GM21529 (cell line): ENCODE results near the gene BLNK.
A peak's percentile ranks its signal among the peaks of the same experiment; 100 is the strongest.
"Not testable (repeated sequence)": the region's sequence is repeated elsewhere in the genome, so short reads cannot be mapped to it uniquely, and the experiment has no call there.

Experiments
- ATAC-seq: cut with Tn5 transposase; IDR thresholded peaks from one replicate; pipeline ENCODE4 v1.9.1; 2021; ENCODE audit not compliant: unreplicated experiment

The BLNK gene

GRCh38 chr10:96229568-96230030 is 41.8 kb downstream of the BLNK start:
- ATAC-seq, result no peak

- ATAC-seq, result no peak
Observed at GRCh38 chr10:96228408-96228994, 42.9 kb downstream of the BLNK start.

- ATAC-seq, result no peak
Observed at GRCh38 chr10:96227206-96227605, 44.2 kb downstream of the BLNK start.

DNA sequence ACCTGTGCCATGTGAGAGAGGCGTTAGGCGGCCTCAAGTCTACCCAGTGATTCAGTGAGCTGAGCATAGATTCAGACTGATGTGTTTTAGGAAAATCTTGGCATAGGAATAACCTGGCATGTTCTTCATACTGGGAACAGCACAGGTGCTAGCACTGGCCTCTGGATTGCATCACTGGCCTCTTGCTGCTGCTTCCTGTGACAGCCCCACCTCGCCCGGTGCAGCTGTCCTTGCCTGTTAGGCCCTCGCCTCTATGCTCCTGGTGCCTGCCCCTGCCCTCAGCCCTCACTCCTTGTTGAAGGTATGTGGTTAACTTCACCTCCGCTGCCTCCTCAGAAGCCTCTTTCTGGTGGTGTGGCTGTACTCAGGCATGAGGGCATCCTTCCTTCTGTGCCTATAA is 46.2 kb downstream of the BLNK start:
- no peak for ATAC-seq

DNA sequence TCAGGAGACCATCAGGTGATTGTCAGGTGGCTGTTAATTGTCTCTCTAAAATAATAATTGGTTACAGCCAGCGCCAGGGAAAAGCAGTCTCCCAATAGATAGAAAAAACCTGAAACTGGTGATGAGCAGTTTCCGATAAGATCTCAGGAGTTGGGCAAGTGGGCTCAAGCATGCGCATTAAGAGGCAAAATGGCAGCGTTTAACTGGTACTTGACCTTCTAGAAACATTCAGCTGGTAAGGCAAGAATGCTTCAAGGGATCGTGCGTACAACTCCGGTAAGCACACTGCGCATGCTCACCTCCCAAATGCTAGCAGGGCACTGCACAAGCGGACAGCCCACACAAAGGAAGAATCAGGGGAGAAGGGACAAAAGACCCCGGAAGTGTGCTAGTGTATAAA is 48.5 kb downstream of the BLNK start:
- no peak for ATAC-seq

- ATAC-seq, result no peak
Observed at GRCh38 chr10:96222441-96222840, 48.9 kb downstream of the BLNK start.

GRCh38 chr10:96218826-96219225 is 52.5 kb downstream of the BLNK start:
- ATAC-seq, result no peak

DNA sequence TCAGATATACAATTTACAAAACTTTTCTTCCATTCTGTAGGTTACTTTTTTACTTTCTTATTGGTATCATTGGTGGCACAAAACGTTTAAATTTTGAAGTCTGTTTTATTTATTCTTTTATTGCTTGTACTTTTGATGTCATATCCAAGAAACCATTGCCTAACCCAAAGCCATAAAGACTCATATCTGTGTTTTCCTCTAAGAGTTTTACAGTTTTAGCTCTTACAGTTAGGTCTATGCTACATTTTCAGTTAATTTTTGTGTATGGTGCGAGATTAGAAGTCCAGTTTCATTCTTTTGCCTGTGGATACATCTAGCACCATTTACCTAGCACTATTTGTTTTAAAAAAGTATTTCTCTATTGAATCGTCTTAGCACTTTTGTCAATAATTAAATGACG is 53.7 kb downstream of the BLNK start:
- no peak for ATAC-seq

GRCh38 chr10:96216775-96217174 is 54.6 kb downstream of the BLNK start:
- ATAC-seq, result no peak

DNA sequence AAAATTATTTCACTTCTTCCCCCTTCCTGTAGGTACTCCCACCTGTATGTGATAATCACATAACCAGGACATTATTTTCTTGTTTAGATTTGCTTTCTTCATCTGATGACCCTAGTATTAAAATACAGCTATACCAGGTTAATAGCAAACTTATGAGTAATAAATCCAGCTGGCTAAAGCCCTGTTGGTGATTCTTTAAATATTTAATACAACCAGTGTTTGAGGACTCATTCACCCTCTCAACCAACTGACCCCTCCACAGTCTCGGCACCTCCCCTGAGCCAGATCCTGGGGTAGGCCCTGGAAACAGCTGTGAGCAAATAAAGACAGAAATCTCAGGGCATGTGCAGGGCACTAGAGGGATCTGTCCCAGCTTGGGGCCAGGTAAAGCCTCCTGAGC is 58.5 kb downstream of the BLNK start:
- no peak for ATAC-seq

DNA sequence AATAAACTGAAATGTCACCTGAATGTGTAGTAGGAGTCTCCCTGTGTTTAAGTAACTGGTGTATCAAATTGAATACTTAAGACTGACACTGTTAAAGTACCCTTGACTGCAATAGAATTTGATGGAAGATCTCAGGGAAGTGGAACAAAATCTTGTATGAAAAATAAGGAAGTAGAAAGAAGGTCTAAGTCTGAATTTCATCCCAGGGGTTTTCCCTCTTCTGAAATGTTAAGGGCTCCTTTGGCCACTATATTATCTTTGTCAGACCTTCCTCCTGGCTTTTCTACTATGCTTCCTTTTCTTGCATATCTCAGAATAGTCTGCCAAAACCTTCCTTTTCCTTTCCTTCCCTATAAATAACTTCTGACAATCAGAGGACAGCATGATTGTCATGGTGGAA is 59.6 kb downstream of the BLNK start:
- no peak for ATAC-seq

GRCh38 chr10:96208946-96209345 is 62.4 kb downstream of the BLNK start:
- no peak for ATAC-seq

- ATAC-seq, result peak; percentile 71
Observed at GRCh38 chr10:96208271-96208670, 63.1 kb downstream of the BLNK start.

DNA sequence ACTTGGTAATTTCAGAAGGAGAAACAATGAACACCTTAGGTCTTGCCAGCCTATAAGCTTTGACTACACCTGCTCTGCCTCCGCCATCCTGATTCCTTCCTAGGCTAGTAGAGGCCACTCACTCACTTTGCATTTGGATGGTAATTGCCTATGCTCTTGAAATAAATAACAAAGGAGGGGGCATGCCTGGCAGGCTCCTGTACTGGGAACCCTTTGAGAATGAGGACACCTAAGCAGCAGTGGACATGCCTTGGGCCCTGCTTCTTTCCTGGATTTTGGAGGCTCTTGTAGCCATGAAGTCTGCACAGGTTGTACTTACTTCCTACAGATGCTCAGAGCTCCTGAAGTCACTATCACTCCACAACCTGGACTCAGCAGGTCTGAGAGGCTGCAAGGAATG is 65.8 kb downstream of the BLNK start:
- no peak for ATAC-seq

DNA sequence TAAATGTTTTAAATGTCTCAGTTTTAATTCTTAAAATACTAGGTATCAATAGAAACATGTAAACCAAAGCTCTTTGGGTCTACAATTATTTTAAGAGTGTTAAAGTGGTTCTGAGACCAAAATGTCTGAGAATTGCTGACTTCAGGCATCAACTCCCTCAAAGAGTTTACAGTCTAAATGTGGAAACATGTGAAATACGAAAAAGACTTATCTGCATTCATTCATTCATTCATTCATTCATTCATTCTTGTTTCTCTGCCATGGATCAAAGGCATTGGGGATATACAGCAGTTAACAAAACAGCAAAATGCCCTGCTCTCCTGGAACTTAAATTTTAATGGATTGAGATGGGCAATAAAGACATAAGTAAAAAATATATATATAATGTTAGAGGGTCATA is 69.8 kb downstream of the BLNK start:
- no peak for ATAC-seq

DNA sequence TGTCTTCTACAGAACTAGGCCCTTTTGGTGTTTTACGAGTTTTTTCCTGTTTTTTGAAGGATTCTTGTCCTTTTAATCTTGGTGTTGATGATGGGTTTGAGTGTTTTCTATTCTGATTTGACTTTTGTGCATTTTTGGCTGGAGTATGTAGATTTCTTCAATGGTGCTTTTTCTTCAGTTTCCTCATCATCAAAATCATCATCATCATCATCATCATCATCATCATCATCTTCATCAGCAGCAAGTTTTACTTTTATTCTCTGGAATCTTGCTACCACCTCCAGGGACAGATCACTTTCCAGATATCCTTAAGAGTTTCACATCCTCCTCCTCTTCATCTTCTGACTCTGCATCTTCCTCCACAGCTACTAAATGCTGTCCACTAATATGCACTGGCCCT is 81.9 kb downstream of the BLNK start:
- not testable (repeated sequence) for ATAC-seq

DNA sequence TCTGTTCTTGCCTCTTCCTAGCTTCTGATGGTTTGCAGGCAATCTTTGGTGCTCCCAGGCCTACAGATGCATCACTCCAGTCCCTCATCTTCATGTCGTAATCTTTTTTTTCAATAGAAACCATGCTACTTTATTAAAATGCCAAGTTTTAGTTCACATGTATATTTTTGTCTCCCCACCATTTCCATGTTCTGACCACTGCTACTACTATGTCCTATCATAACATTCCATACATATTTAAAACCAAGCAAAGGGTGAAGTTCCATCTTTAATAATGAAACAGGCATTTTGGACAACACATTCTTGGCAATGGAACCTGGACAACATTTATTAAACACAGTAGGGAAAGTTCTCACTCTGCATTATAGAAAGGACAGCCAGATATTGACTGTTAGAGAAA is 82.5 kb downstream of the BLNK start:
- no peak for ATAC-seq

- no peak for ATAC-seq
Observed at GRCh38 chr10:96188421-96188820, 82.9 kb downstream of the BLNK start.

DNA sequence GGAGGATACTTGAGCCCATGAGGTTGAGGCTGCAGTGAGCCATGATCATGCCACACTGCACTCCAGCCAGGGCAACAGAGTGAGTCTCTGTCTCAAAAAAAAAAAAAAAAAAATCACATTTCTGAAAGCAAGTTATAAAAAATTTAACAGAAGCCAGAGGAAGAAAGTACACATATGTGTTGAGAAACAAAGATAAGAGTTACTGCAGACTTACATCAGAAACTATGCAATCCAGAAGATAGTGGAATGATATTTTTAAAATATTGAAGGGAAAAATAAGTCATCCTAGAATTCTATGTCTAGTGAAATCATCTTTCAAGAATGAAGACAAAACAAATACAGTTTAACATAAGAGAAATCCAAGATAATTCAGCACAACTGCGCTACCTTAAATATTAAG is 94.4 kb downstream of the BLNK start:
- ATAC-seq, result no peak

DNA sequence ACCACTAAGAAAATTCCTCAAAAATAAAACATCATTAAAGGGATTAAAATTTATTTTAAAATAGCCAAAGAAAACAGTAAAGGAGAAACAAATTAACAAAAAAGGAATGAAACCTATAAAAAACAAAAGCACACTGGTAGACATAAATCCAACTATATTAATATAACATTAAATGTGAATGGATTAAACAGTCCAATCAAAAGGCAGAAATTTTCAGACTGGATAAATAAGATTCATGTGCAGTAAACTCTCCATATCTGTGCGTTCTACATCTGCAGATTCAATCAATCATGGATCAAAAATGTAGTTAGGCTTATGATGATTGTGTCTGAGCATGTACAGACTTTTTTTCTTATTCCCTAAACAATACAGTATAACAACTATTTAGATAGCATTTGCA is 98.7 kb downstream of the BLNK start:
- ATAC-seq, result no peak

- no peak for ATAC-seq
Observed at GRCh38 chr10:96170230-96170629, 101.1 kb downstream of the BLNK start.

DNA sequence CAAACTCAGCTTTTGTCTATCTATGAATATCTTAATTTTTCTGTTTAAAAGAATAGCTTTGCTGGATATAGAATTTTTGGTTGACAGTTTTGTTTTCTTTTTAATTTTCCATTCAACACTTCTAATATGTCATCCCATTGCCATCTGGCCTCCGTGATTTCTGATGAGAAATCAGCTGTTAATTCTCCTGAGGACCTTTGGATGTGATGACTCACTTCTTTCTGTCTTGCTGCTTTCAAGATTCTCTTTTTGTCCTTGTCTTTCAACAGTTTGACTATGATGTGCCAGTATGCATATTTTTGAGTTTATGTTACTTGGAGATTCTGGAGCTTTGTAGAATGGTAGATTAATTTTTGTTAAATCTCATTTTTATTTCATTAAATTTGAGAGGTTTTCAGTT is 102.8 kb downstream of the BLNK start:
- no peak for ATAC-seq

GRCh38 chr10:96165726-96166125 is 105.6 kb downstream of the BLNK start:
- ATAC-seq, result no peak

- ATAC-seq, result no peak
Observed at GRCh38 chr10:96153070-96153469, 118.3 kb downstream of the BLNK start.
